Measurements from ENCODE around the gene AMPD2.

Gene AMPD2

DNA sequence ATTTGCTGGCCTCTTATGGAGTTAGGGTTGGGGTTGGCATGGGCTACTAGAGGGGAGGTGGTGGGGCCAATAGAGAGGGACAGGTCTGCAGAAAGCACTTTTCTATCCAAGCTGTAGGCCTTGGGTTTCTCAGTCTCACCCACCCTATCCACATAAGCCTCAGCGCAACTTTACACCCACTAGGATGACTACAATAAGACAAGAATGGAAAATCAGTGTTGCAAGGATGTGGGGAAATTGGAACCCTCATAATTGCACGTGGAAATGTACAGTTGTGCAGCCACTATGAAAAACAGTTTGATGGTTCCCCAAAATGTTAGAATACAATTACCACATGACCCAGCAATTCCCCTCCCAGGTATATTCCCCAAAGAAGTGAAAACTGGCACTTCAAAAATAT lies 22.2 kb downstream of the AMPD2 start:
- Histone ChIP-seq H3K4me3 (ENCODE audit: low read length) (no peak overlapping the region), H3K4me1 (ENCODE audit: control insufficient read depth, insufficient read depth, low read length) (peaks cover 2% of the 10 kb centered on the region), H3K4me2 (ENCODE audit: low read length) (no peak overlapping the region), H3K36me3 (ENCODE audit: insufficient read depth, low read length) (no peaks in the 10 kb centered on the region), H3K9ac (ENCODE audit: low read depth, low read length) (no peak overlapping the region), H3K27me3 (ENCODE audit: control insufficient read depth, insufficient read depth, low read length) (no peaks in the 10 kb centered on the region), H3K9me3 (replicated peaks; ENCODE audit: low read length) (no peaks in the 10 kb centered on the region)

GRCh38 chr1:109642626-109643025 lies 23.0 kb downstream of the AMPD2 start:
- no peaks in the 10 kb centered on the region for H3K27me3 ChIP-seq (ENCODE audit: control insufficient read depth, insufficient read depth, low read length)
- no peak overlapping the region for H3K4me2 ChIP-seq (ENCODE audit: low read length)
- no peak overlapping the region for H3K9ac ChIP-seq (ENCODE audit: low read depth, low read length)
- no peak overlapping the region for H3K4me3 ChIP-seq (ENCODE audit: low read length)
- H3K36me3 ChIP-seq (ENCODE audit: insufficient read depth, low read length) = no peaks in the 10 kb centered on the region
- peaks cover 2% of the 10 kb centered on the region for H3K4me1 ChIP-seq (ENCODE audit: control insufficient read depth, insufficient read depth, low read length)
- H3K9me3 ChIP-seq (replicated peaks; ENCODE audit: low read length) = no peaks in the 10 kb centered on the region

- Histone ChIP-seq H3K4me1 (ENCODE audit: control insufficient read depth, insufficient read depth, low read length) (peaks cover 2% of the 10 kb centered on the region), H3K27me3 (ENCODE audit: control insufficient read depth, insufficient read depth, low read length) (no peaks in the 10 kb centered on the region), H3K36me3 (ENCODE audit: insufficient read depth, low read length) (no peaks in the 10 kb centered on the region), H3K4me2 (ENCODE audit: low read length) (peak overlapping the region; percentile 12), H3K9ac (ENCODE audit: low read depth, low read length) (no peak overlapping the region), H3K9me3 (replicated peaks; ENCODE audit: low read length) (no peaks in the 10 kb centered on the region), H3K4me3 (ENCODE audit: low read length) (no peak overlapping the region)
These were observed 24.0 kb downstream of the AMPD2 start for GRCh38 chr1:109643385-109644230.

DNA sequence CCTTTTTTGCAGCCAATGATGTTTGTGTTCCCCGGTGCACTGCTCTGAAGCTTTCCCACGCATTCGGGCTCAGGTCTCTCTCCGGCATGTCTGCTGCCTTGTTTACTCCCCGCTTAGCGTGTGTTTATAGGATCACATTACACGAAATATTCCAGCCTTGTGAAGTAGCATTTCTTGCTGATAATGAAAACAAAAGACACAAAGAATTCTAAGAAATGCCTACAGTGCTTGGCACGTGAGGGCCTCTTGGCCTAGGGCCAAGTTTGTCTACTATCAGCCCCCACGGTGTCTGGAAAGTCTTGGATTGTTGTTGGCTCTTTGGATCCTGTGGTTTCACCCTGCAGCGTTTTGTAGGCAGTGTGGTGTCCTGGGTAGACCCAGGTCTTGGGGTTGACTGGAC lies 25.0 kb downstream of the AMPD2 start:
- H3K4me3 ChIP-seq (ENCODE audit: low read length) = no peak overlapping the region

GRCh38 chr1:109649491-109649914 lies 29.9 kb downstream of the AMPD2 start:
- Histone ChIP-seq H3K36me3 (ENCODE audit: insufficient read depth, low read length) (no peaks in the 10 kb centered on the region), H3K9ac (ENCODE audit: low read depth, low read length) (peak overlapping the region; percentile 30), H3K9me3 (replicated peaks; ENCODE audit: low read length) (no peaks in the 10 kb centered on the region), H3K4me2 (ENCODE audit: low read length) (peak overlapping the region; percentile 86), H3K27me3 (ENCODE audit: control insufficient read depth, insufficient read depth, low read length) (peaks cover 23% of the 10 kb centered on the region), H3K4me1 (ENCODE audit: control insufficient read depth, insufficient read depth, low read length) (peaks cover 15% of the 10 kb centered on the region), H3K4me3 (ENCODE audit: low read length) (peak overlapping the region; percentile 62)

More for the DNA sequence above, 25.0 kb downstream of the AMPD2 start:
- no peaks in the 10 kb centered on the region for H3K27me3 ChIP-seq (ENCODE audit: control insufficient read depth, insufficient read depth, low read length)
- no peaks in the 10 kb centered on the region for H3K36me3 ChIP-seq (ENCODE audit: insufficient read depth, low read length)
- H3K9ac ChIP-seq (ENCODE audit: low read depth, low read length) = no peak overlapping the region
- H3K4me1 ChIP-seq (ENCODE audit: control insufficient read depth, insufficient read depth, low read length) = peaks cover 7% of the 10 kb centered on the region
- H3K4me2 ChIP-seq (ENCODE audit: low read length) = no peak overlapping the region
- no peaks in the 10 kb centered on the region for H3K9me3 ChIP-seq (replicated peaks; ENCODE audit: low read length)

GRCh38 chr1:109650609-109651008 lies 31.0 kb downstream of the AMPD2 start:
- peaks cover 23% of the 10 kb centered on the region for H3K27me3 ChIP-seq (ENCODE audit: control insufficient read depth, insufficient read depth, low read length)

DNA sequence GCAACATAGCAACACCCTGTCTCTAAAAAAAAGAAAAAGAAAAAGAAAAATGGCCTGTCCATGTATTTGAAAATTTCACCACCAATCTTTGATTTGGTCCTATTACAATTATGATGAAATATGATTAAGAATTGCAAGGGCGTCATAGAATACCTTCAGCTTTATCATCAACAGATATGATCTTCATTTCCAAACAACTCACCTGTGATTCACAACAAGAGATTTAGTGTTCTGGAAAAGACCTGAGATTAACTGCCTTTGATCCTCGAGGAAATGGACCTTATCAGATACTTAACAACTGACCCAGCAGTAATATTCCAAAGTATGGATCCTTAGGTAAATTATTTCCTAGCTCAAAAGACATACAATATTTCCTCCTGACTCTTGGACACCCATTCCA lies 32.8 kb downstream of the AMPD2 start:
- no peaks in the 10 kb centered on the region for H3K9me3 ChIP-seq (replicated peaks; ENCODE audit: low read length)
- H3K36me3 ChIP-seq (ENCODE audit: insufficient read depth, low read length) = no peaks in the 10 kb centered on the region

More at GRCh38 chr1:109650609-109651008, 31.0 kb downstream of the AMPD2 start:
- H3K36me3 ChIP-seq (ENCODE audit: insufficient read depth, low read length) = no peaks in the 10 kb centered on the region
- peaks cover 22% of the 10 kb centered on the region for H3K4me1 ChIP-seq (ENCODE audit: control insufficient read depth, insufficient read depth, low read length)
- no peaks in the 10 kb centered on the region for H3K9me3 ChIP-seq (replicated peaks; ENCODE audit: low read length)
- no peak overlapping the region for H3K4me2 ChIP-seq (ENCODE audit: low read length)
- H3K4me3 ChIP-seq (ENCODE audit: low read length) = no peak overlapping the region
- H3K9ac ChIP-seq (ENCODE audit: low read depth, low read length) = no peak overlapping the region

GRCh38 chr1:109653306-109653705 lies 33.7 kb downstream of the AMPD2 start:
- Histone ChIP-seq H3K4me3 (ENCODE audit: low read length) (no peak overlapping the region), H3K36me3 (ENCODE audit: insufficient read depth, low read length) (no peaks in the 10 kb centered on the region), H3K9ac (ENCODE audit: low read depth, low read length) (no peak overlapping the region), H3K4me1 (ENCODE audit: control insufficient read depth, insufficient read depth, low read length) (peaks cover 24% of the 10 kb centered on the region), H3K4me2 (ENCODE audit: low read length) (no peak overlapping the region), H3K9me3 (replicated peaks; ENCODE audit: low read length) (no peaks in the 10 kb centered on the region), H3K27me3 (ENCODE audit: control insufficient read depth, insufficient read depth, low read length) (peaks cover 23% of the 10 kb centered on the region)

More for the DNA sequence above, 32.8 kb downstream of the AMPD2 start:
- peaks cover 24% of the 10 kb centered on the region for H3K4me1 ChIP-seq (ENCODE audit: control insufficient read depth, insufficient read depth, low read length)
- no peak overlapping the region for H3K4me3 ChIP-seq (ENCODE audit: low read length)
- H3K4me2 ChIP-seq (ENCODE audit: low read length) = no peak overlapping the region
- H3K27me3 ChIP-seq (ENCODE audit: control insufficient read depth, insufficient read depth, low read length) = peaks cover 23% of the 10 kb centered on the region
- no peak overlapping the region for H3K9ac ChIP-seq (ENCODE audit: low read depth, low read length)

GRCh38 chr1:109654519-109654918 lies 34.9 kb downstream of the AMPD2 start:
- H3K27me3 ChIP-seq (ENCODE audit: control insufficient read depth, insufficient read depth, low read length) = peaks cover 23% of the 10 kb centered on the region
- no peak overlapping the region for H3K4me3 ChIP-seq (ENCODE audit: low read length)
- no peak overlapping the region for H3K9ac ChIP-seq (ENCODE audit: low read depth, low read length)
- H3K36me3 ChIP-seq (ENCODE audit: insufficient read depth, low read length) = no peaks in the 10 kb centered on the region
- no peak overlapping the region for H3K4me2 ChIP-seq (ENCODE audit: low read length)
- peaks cover 19% of the 10 kb centered on the region for H3K4me1 ChIP-seq (ENCODE audit: control insufficient read depth, insufficient read depth, low read length)
- H3K9me3 ChIP-seq (replicated peaks; ENCODE audit: low read length) = no peaks in the 10 kb centered on the region

DNA sequence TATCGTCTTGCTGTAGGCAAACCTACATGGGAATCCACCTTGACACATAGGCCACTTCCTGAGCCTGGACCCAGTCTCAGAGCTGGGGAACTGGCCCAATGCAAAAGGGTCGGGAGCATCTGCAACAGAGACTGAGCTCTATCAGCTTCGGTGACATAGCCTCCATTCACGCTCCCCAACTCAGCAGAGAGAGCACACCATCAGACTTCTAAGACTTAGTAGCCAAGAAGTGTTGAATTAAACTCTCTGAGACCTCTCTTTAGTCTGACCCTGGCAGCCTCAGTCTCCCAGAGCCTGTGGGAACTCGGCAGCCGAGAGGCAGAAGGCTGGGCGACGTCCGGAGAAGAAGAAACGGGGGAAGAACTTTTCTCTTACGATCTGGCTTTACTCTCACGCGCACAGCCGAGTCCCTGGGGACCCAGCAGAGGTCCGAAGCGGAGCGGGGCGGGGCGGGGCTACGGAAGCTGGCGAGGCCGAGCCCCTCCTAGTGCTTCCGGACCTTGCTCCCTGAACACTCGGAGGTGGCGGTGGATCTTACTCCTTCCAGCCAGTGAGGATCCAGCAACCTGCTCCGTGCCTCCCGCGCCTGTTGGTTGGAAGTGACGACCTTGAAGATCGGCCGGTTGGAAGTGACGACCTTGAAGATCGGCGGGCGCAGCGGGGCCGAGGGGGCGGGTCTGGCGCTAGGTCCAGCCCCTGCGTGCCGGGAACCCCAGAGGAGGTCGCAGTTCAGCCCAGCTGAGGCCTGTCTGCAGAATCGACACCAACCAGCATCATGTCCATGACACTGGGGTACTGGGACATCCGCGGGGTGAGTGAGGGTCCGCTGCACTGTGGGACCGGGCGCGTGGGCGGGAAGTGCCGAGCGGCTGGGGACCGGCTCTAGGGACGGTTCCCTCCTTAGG lies 36.2 kb downstream of the AMPD2 start, which contains the start of gene GSTM4:
TSS of gene GSTM4 (plus strand) at position 485 of the 905 bp plus-strand sequence. CDS start at position 776, 291 bp downstream.
- H3K4me1 ChIP-seq (ENCODE audit: control insufficient read depth, insufficient read depth, low read length) = peaks cover 8% of the 10 kb centered on the region
- peak within 1 kb of the TSS; percentile 88 for H3K4me3 ChIP-seq (ENCODE audit: low read length)
- H3K9ac ChIP-seq (ENCODE audit: low read depth, low read length) = peak within 1 kb of the TSS; percentile 77
- H3K9me3 ChIP-seq (replicated peaks; ENCODE audit: low read length) = no peaks in the 10 kb centered on the region
- H3K4me2 ChIP-seq (ENCODE audit: low read length) = peak within 1 kb of the TSS; percentile 97
- peaks cover 23% of the 10 kb centered on the region for H3K27me3 ChIP-seq (ENCODE audit: control insufficient read depth, insufficient read depth, low read length)
- H3K36me3 ChIP-seq (ENCODE audit: insufficient read depth, low read length) = no peaks in the 10 kb centered on the region

DNA sequence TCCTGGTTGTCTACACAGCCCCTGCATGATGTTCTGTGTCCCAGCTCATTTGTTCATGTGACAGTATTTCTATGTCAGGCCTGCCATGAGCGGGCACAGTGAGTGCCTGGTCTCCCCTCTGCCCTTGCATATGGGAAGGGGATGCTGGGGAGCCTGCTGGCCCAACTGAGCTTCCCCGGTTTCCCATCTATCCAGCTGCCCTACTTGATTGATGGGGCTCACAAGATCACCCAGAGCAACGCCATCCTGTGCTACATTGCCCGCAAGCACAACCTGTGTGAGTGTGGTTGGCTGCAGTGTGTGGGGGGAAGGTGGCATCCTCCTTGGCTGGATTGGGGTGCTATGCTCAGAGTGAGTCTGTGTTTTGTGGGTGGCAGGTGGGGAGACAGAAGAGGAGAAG lies 37.8 kb downstream of the AMPD2 start:
- no peaks in the 10 kb centered on the region for H3K36me3 ChIP-seq (ENCODE audit: insufficient read depth, low read length)
- no peaks in the 10 kb centered on the region for H3K9me3 ChIP-seq (replicated peaks; ENCODE audit: low read length)
- peaks cover 10% of the 10 kb centered on the region for H3K27me3 ChIP-seq (ENCODE audit: control insufficient read depth, insufficient read depth, low read length)
- no peak overlapping the region for H3K4me3 ChIP-seq (ENCODE audit: low read length)
- peaks cover 8% of the 10 kb centered on the region for H3K4me1 ChIP-seq (ENCODE audit: control insufficient read depth, insufficient read depth, low read length)
- H3K4me2 ChIP-seq (ENCODE audit: low read length) = no peak overlapping the region
- no peak overlapping the region for H3K9ac ChIP-seq (ENCODE audit: low read depth, low read length)

Measured in skeletal muscle satellite cell (primary cell).